Natural killer cell (primary cell): ENCODE results near the gene CHN1. TPM values are rescaled to one million over a fixed set of nuclear protein-coding genes. Genes with fewer than 3 reads are reported as not detected.

ENCODE experiments used
- ATAC-seq, 3 donors: fragments of 150-1000 bp in 2 of 3; fragments of 200-7000 bp in 1 of 3; cut with Tn5 transposase; 1 replicate in 1 of 3; 2 replicates in 2 of 3; pipeline ENCODE4 v1.10.0; 2021; ENCODE audit warnings: mild to moderate bottlenecking in 2 of 3, moderate library complexity in 2 of 3
- DNase-seq, 2 donors: peaks; one replicate each; pipeline versions ENCODE4 v3.0.0 to v3.0.0-alpha.2; 2013 to 2021; ENCODE audit warnings: mixed read lengths in 1 of 2
- H3K27ac ChIP-seq: one replicate; pipeline ENCODE4 v1.5.1; 2013; ENCODE audit warnings: mild to moderate bottlenecking, low read length
- H3K27me3 ChIP-seq: one replicate; pipeline ENCODE4 v1.6.1; 2013; ENCODE audit warnings: low read length; ENCODE audit not compliant: control insufficient read depth, insufficient read depth
- H3K36me3 ChIP-seq: one replicate; pipeline ENCODE4 v1.6.1; 2013; ENCODE audit warnings: low read length; ENCODE audit not compliant: control insufficient read depth, insufficient read depth
- H3K4me1 ChIP-seq: one replicate; pipeline ENCODE4 v1.6.1; 2013; ENCODE audit warnings: low read length; ENCODE audit not compliant: control insufficient read depth, insufficient read depth
- H3K4me3 ChIP-seq: one replicate; pipeline ENCODE4 v1.5.1; 2013; ENCODE audit warnings: low read length
- H3K9me3 ChIP-seq: one replicate; pipeline ENCODE4 v1.6.1; 2013; ENCODE audit warnings: low read length; ENCODE audit not compliant: control insufficient read depth, insufficient read depth
- H3K27ac Mint-ChIP-seq, 2 donors: one replicate each; pipeline ENCODE4 v1.8.0; 2022; ENCODE audit warnings: mild to moderate bottlenecking in 2 of 2, mixed read lengths in 2 of 2, moderate library complexity in 1 of 2
- H3K27me3 Mint-ChIP-seq, 2 donors: one replicate each; pipeline ENCODE4 v1.8.0; 2022; ENCODE audit warnings: low read depth in 2 of 2, mixed read lengths in 2 of 2
- H3K36me3 Mint-ChIP-seq: one replicate; pipeline ENCODE4 v1.8.0; 2022; ENCODE audit warnings: mixed read lengths
- H3K4me1 Mint-ChIP-seq, 2 donors: one replicate each; pipeline ENCODE4 v1.8.0; 2022; ENCODE audit warnings: mixed read lengths in 2 of 2
- H3K4me3 Mint-ChIP-seq: one replicate; pipeline ENCODE4 v1.8.0; 2022; ENCODE audit warnings: mild to moderate bottlenecking, moderate library complexity, mixed read lengths
- H3K9me3 Mint-ChIP-seq, 2 donors: one replicate each; pipeline ENCODE4 v1.8.0; 2022; ENCODE audit warnings: mixed read lengths in 2 of 2
- WGBS: methylation state at CpG from one replicate; pipeline ENCODE4 v1.1.7; 2013; ENCODE audit warnings: missing lambda C conversion rate; ENCODE audit not compliant: insufficient coverage; 5-methylcytosine and 5-hydroxymethylcytosine counted together
- intact Hi-C: fragments of 100-400 bp; cut with micrococcal nuclease; formaldehyde crosslinking; loops from one replicate; pipeline ENCODE4 v1.14.2; 2022
- total RNA-seq, 4 donors: library from RNA; stranded (reverse); fragments of 120-200 nt in 1 of 4; gene quantifications; one replicate each; pipeline versions ENCODE4 v1.2.3 to v1.2.4, GENCODE V29; 2013 to 2022
- TF ChIP-seq, protein P1 (sequence below): fragments of 200-600 bp; IDR thresholded peaks from one replicate; pipeline ENCODE4 v1.8.0; 2022; ENCODE audit warnings: antibody characterized with exemption

The CHN1 gene
- total RNA-seq, 3 donors from 2014 or later (not counting 1 experiment from before 2014, with no cell fraction given): 0.80 to 1.7 (median 0.88) TPM

DNA sequence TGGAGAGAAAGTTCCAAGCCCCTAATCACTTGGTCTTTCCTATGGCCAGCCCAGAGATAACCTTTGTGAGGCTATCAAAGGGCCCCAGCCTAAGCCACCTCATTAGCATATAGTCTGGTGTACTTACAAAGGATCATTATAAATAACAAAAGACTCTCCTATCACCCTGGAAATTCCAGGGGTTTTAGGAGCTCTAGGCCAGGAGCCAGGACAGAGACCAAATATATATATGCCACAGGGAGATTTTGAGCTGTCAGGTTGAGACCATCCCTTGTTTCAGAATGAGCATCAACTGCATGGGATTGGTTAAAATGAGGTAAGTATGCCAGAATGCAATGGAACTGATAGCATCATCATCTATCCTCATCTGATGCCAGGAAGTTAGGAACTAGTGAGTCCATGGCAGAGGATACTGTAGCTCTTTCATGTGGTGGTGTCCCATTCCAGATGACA lies 208.8 kb downstream of the CHN1 start:
- Mint-ChIP-seq H3K27ac (no peak overlapping the region), H3K4me1 (no peaks in the 10 kb centered on the region), H3K36me3 (no peaks in the 10 kb centered on the region), H3K4me3 (no peak overlapping the region), H3K27me3 (peaks cover 0 to 4% of the 10 kb centered on the region in 2 donors), H3K9me3 (no peaks in the 10 kb centered on the region)
- Histone ChIP-seq H3K27me3 (no peaks in the 10 kb centered on the region), H3K36me3 (no peaks in the 10 kb centered on the region), H3K9me3 (no peaks in the 10 kb centered on the region), H3K4me1 (no peaks in the 10 kb centered on the region), H3K27ac (no peak overlapping the region), H3K4me3 (no peak overlapping the region)
- ATAC-seq: no peak
- intact Hi-C loops: no loop called here
- TF ChIP-seq, protein P1, sequence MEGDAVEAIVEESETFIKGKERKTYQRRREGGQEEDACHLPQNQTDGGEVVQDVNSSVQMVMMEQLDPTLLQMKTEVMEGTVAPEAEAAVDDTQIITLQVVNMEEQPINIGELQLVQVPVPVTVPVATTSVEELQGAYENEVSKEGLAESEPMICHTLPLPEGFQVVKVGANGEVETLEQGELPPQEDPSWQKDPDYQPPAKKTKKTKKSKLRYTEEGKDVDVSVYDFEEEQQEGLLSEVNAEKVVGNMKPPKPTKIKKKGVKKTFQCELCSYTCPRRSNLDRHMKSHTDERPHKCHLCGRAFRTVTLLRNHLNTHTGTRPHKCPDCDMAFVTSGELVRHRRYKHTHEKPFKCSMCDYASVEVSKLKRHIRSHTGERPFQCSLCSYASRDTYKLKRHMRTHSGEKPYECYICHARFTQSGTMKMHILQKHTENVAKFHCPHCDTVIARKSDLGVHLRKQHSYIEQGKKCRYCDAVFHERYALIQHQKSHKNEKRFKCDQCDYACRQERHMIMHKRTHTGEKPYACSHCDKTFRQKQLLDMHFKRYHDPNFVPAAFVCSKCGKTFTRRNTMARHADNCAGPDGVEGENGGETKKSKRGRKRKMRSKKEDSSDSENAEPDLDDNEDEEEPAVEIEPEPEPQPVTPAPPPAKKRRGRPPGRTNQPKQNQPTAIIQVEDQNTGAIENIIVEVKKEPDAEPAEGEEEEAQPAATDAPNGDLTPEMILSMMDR: no peak
- DNase-seq: no peak

DNA sequence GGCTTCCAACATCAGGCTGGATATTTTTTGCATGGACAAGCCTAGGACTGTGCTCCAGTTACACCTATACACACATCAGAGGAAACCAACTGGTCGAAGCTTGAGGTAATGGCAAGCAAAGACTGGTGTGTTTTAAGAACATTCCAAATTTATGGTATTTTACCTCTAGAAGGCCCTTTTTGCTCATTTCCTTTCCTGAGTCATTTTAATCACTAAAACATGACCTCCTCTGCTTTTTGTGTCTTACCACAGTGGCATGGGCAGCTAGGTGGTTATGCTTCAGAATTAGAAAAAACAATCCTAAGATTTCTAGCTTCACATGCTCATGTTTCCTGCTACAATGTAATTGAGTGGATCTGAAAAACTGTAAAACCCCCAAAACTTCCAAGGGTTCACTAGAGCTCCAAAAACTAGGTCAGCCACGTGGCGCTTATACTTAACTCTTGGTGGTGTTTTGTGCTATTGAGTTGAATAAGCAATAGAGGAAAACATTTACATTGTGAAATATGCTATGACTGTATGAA lies 210.3 kb downstream of the CHN1 start:
- no peak for DNase-seq
- Histone ChIP-seq H3K9me3 (no peaks in the 10 kb centered on the region), H3K36me3 (no peaks in the 10 kb centered on the region), H3K4me3 (no peak overlapping the region), H3K27ac (no peak overlapping the region), H3K27me3 (no peaks in the 10 kb centered on the region), H3K4me1 (no peaks in the 10 kb centered on the region)
- intact Hi-C loops: no loop called here
- H3K9me3 Mint-ChIP-seq: no peaks in the 10 kb centered on the region
- ATAC-seq: no peak
- no peak overlapping the region for H3K4me3 Mint-ChIP-seq
- TF ChIP-seq, protein P1: no peak
- H3K4me1 Mint-ChIP-seq: no peaks in the 10 kb centered on the region
- H3K36me3 Mint-ChIP-seq: no peaks in the 10 kb centered on the region
- 58% methylated on average over 2 of the region's 3 CpGs for WGBS
- H3K27ac Mint-ChIP-seq: no peak overlapping the region
- H3K27me3 Mint-ChIP-seq: peaks cover 0 to 8% of the 10 kb centered on the region in 2 donors

DNA sequence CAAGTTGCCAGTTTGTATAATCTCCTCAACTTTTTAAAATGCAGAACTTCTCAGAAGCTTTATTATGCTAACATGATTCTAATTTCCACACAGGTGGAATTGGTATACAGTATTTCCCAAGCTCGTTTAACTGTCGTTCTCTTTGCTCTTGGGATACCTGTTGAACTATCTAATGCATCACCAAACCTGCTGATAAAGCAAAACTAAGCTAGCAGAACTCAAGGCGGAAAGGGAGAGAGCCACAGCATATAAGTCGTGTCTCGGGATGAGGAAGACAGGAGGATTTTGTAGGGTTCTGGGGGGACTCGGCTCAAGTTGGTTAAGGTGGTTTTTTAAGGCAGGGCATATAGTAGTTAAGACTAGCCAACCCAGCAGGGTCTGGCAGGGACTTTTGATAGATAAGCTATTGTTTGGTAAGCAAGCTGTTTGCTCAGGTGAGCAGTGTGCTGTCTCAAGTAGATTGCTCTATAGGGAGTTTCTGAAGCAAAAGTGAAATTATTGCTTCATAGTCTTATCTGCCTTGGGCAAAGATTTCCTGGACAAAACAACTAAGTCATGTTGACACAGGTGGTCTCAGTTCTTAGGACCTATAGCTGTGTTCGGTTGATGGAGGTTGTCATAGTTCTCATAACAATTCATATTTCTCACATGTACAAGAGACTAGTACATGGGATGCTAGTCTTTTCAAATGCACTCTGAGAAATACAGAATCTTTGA lies 212.7 kb downstream of the CHN1 start:
- Histone ChIP-seq H3K27me3 (no peaks in the 10 kb centered on the region), H3K9me3 (no peaks in the 10 kb centered on the region), H3K27ac (no peak overlapping the region), H3K4me3 (no peak overlapping the region), H3K36me3 (no peaks in the 10 kb centered on the region), H3K4me1 (no peaks in the 10 kb centered on the region)
- H3K36me3 Mint-ChIP-seq: no peaks in the 10 kb centered on the region
- H3K4me3 Mint-ChIP-seq: no peak overlapping the region
- peaks cover 0 to 8% of the 10 kb centered on the region in 2 donors for H3K27me3 Mint-ChIP-seq
- TF ChIP-seq, protein P1: no peak
- 65% methylated on average over 6 of the region's 7 CpGs for WGBS
- no peak for ATAC-seq
- H3K9me3 Mint-ChIP-seq: no peaks in the 10 kb centered on the region
- no peak overlapping the region for H3K27ac Mint-ChIP-seq
- no peaks in the 10 kb centered on the region for H3K4me1 Mint-ChIP-seq
- DNase-seq: no peak
- intact Hi-C loops: no loop called here
